MCF 10A (cell line): Measurements from ENCODE around the gene BBOF1. TPM values are rescaled to one million over a fixed set of nuclear protein-coding genes. Genes with fewer than 3 reads are reported as not detected.
"Not testable (repeated sequence)": the region's sequence is repeated elsewhere in the genome, so short reads cannot be mapped to it uniquely, and the experiment has no call there.

ENCODE experiments used
- BruUV-seq: library from RNA; stranded (reverse); fragments of 400-500 nt; replicated peaks from 2 replicates; lab custom pipeline; 2021; lab: Mats Ljungman, UMichigan
- CTCF ChIA-PET: fragments of 300-600 bp; sonication (Branson Sonifier 250); formaldehyde crosslinking; extraction: SDS; loops from one replicate; lab custom pipeline; 2021; ENCODE audit warnings: antibody characterized with exemption, inconsistent platforms; lab: Yijun Ruan, JAX
- POLR2A ChIA-PET: fragments of 300-600, 350-650 bp; sonication (Branson Sonifier 250); formaldehyde crosslinking; extraction: SDS; loops from one replicate; lab custom pipeline; 2020; ENCODE audit warnings: antibody characterized with exemption, inconsistent platforms; lab: Yijun Ruan, JAX
- DNase-seq: peaks from one replicate; pipeline ENCODE4 v3.0.0-alpha.2; 2018; ENCODE audit not compliant: unreplicated experiment
- H3K27ac Mint-ChIP-seq: one replicate; pipeline ENCODE4 v1.8.0; 2022; ENCODE audit warnings: mild to moderate bottlenecking, low read depth, mixed read lengths; ENCODE audit not compliant: unreplicated experiment
- H3K27me3 Mint-ChIP-seq: one replicate; pipeline ENCODE4 v1.8.0; 2022; ENCODE audit warnings: mixed read lengths; ENCODE audit not compliant: insufficient read depth, unreplicated experiment
- H3K36me3 Mint-ChIP-seq: one replicate; pipeline ENCODE4 v1.8.0; 2022; ENCODE audit warnings: mild to moderate bottlenecking, moderate library complexity, mixed read lengths; ENCODE audit not compliant: insufficient read depth, unreplicated experiment
- H3K4me1 Mint-ChIP-seq: one replicate; pipeline ENCODE4 v1.8.0; 2022; ENCODE audit warnings: mixed read lengths; ENCODE audit not compliant: insufficient read depth, unreplicated experiment
- H3K4me3 Mint-ChIP-seq: one replicate; pipeline ENCODE4 v1.8.0; 2022; ENCODE audit warnings: mild to moderate bottlenecking, moderate library complexity, mixed read lengths; ENCODE audit not compliant: unreplicated experiment
- H3K9me3 Mint-ChIP-seq: one replicate; pipeline ENCODE4 v1.8.0; 2022; ENCODE audit warnings: mixed read lengths; ENCODE audit not compliant: unreplicated experiment
- CTCF ChIP-seq: fragments of 200-600 bp; IDR thresholded peaks from one replicate; pipeline ENCODE4 v1.8.0; 2022; ENCODE audit warnings: antibody characterized with exemption, mild to moderate bottlenecking; ENCODE audit not compliant: unreplicated experiment
- intact Hi-C: fragments of 100-400 bp; cut with micrococcal nuclease; formaldehyde crosslinking; loops from 2 replicates; pipeline ENCODE4 v1.14.1; 2022
- total RNA-seq: library from RNA; stranded (reverse); gene quantifications from 2 replicates; pipeline ENCODE4 v1.2.3, GENCODE V29; 2022

The BBOF1 gene
- total RNA-seq, 1 experiment from 2014 or later = 2.0 TPM

GRCh38 chr14:74109369-74109768, 90.2 kb downstream of the BBOF1 start:
- H3K4me3 Mint-ChIP-seq = no peak overlapping the region
- H3K27me3 Mint-ChIP-seq = no peaks in the 10 kb centered on the region
- no peaks in the 10 kb centered on the region for H3K4me1 Mint-ChIP-seq
- H3K27ac Mint-ChIP-seq = no peak overlapping the region
- ChIA-PET POLR2A (interaction anchor here (0.9 to 1.7 kb wide), 2 partner anchors 20 to 24 kb away, joined by 3 read pairs; no protein-coding TSS in a partner anchor), CTCF (interaction anchor here (2.0 to 4.2 kb wide), 3 partner anchors 18 to 147 kb away, joined by 6 to 55 read pairs (median 30); no protein-coding TSS in a partner anchor)
- H3K36me3 Mint-ChIP-seq = peaks cover 10% of the 10 kb centered on the region
- no peaks in the 10 kb centered on the region for H3K9me3 Mint-ChIP-seq
- intact Hi-C loops = no loop called here
- no peak for DNase-seq
- no peak for TF ChIP-seq CTCF
- BruUV-seq = no TSS peak

GRCh38 chr14:74111395-74112216, 92.5 kb downstream of the BBOF1 start:
- H3K4me3 Mint-ChIP-seq, H3K4me1 Mint-ChIP-seq, H3K9me3 Mint-ChIP-seq, H3K36me3 Mint-ChIP-seq, H3K27ac Mint-ChIP-seq, BruUV-seq, H3K27me3 Mint-ChIP-seq: not testable (repeated sequence)
- intact Hi-C loops = loop anchor here (1.0 kb wide), 2 partner anchors 140 to 146 kb away; no protein-coding TSS in a partner anchor
- peak; percentile 56 for TF ChIP-seq CTCF
- peak; percentile 68 for DNase-seq
- ChIA-PET POLR2A (interaction anchor here (0.7 kb wide), 1 partner anchor 8 kb away, joined by 3 read pairs; no protein-coding TSS in a partner anchor), CTCF (interaction anchor here (0.5 to 4.2 kb wide), 28 partner anchors 8 to 378 kb away, joined by 3 to 55 read pairs (median 4); no protein-coding TSS in a partner anchor)

Other genes starting within 250 kb of the BBOF1 start
- gene PTGR2, start 167.5 kb upstream of the BBOF1 start, total RNA-seq = 9.2 and 13.1 TPM in 2 replicates
- gene ZNF410, start 132.5 kb upstream of the BBOF1 start, total RNA-seq = 74.0 and 76.0 TPM in 2 replicates
- 2.1 and 3.0 TPM in 2 replicates for gene FAM161B, start 69.3 kb upstream of the BBOF1 start, total RNA-seq
- gene COQ6, start 69.0 kb upstream of the BBOF1 start, total RNA-seq = 25.0 and 25.5 TPM in 2 replicates
- gene ENTPD5, start 61 bp upstream of the BBOF1 start, total RNA-seq = 13.9 and 15.8 TPM in 2 replicates
- gene ALDH6A1, start 65.1 kb downstream of the BBOF1 start, total RNA-seq = 22.4 and 28.9 TPM in 2 replicates
- 8.7 and 9.5 TPM in 2 replicates for gene LIN52, start 65.6 kb downstream of the BBOF1 start, total RNA-seq
- gene VSX2, start 220.1 kb downstream of the BBOF1 start, total RNA-seq = not detected in 2 replicates